ENCODE results near the gene CFAP46.

Gene CFAP46

DNA sequence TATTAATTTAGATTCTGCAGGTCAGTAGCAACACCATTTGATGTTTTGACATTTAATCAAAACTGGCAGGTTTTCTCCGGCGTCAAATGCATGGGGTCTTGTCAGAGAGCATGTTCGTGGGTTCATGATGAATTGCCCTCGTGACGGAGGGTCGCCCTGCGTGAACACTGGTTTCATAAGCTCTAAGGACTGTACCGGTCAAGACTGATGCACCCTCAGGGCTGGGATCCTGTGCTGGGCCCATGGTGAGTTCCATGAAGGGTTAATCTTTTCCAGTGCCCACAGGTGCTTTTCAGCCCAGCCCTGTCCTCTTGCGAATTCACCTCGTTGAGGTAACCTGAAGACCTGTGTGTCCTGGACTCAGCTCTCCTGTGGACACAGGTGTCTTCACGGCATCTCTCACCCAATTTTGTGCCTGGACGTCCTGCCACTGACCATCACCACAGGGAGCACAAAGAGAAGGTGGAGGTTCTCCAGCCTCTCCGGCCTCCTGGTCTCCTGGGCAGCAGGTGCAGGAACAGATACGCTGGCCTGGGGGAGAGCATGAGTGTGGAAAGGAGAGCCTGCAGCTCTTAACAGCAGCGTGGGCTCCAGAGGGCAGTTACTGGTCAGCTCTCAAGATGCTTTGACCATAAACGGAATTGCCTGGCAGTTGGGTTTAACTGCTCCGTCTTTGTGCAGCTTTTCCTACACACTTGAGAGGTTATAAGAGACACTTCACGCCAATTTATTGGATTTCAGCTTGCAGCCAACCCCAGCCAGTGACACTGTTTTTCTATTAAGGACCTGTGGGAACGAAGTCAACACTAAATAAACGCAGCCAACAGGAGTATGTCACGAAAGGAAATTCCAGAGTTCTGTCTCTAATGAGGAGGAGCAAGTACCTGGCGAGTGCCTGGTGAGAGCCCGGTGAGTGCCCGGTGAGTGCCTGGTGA is 37.4 kb upstream of the CFAP46 start:
- DNase-seq (ENCODE audit: low read depth, low spot score): no peak

DNA sequence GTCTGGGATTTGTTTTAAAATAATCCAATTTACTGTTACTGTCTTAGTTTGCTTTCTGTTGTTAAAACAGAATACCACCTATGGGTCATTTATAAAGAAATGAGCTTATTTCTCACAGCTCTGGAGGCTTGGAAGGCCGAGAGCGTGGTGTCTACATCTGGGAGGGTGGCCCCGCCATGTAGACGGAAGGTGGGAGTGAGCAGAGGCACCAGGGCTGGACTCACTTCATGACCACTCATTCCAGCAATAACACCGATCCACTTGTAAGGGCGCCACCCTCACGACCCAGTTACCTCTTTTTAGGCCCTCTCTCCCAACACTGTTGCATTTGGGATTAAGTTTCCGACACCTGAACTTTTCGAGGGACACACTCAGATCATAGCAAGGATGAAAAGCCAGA is 36.2 kb upstream of the CFAP46 start:
- no peak for DNase-seq (ENCODE audit: low read depth, low spot score)

DNA sequence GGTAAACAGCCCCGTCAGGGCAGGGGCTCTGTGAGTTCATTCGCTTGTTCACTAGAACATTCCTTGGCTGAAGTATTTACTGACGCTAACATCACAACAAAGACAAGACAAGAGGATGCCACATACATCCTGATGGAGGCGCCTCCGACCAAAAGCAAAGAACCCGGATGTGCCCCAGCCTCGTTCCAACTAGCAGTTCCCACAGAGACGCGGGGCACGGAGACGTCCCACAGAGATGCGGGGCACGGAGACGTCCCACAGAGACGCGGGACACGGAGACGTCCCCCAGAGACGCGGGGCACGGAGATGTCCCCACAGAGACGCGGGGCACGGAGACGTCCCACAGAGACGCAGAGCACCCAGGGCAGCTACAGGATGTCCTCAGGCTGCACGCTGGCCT is 35.4 kb upstream of the CFAP46 start:
- DNase-seq (ENCODE audit: low read depth, low spot score): peak; percentile 46

DNA sequence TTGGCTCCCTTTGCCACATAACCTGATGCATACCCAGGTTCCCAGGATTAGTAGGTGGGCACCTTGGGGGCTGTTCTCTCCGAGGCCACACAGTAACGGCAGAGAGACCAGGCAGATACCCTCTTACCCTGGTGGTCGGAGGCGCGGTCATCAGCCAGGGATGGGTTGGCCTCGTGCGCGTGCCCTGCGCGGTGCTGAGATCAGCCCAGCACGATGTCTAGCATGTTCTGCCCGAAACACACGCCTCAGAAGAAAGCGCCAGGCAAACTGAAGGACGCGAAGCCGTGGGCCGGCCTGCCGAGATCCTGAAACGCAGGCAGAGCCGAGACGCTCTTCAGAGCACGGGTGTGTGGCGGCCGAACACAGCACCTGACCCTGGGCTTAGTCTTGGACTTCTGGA is 34.7 kb upstream of the CFAP46 start:
- no peak for DNase-seq (ENCODE audit: low read depth, low spot score)

DNA sequence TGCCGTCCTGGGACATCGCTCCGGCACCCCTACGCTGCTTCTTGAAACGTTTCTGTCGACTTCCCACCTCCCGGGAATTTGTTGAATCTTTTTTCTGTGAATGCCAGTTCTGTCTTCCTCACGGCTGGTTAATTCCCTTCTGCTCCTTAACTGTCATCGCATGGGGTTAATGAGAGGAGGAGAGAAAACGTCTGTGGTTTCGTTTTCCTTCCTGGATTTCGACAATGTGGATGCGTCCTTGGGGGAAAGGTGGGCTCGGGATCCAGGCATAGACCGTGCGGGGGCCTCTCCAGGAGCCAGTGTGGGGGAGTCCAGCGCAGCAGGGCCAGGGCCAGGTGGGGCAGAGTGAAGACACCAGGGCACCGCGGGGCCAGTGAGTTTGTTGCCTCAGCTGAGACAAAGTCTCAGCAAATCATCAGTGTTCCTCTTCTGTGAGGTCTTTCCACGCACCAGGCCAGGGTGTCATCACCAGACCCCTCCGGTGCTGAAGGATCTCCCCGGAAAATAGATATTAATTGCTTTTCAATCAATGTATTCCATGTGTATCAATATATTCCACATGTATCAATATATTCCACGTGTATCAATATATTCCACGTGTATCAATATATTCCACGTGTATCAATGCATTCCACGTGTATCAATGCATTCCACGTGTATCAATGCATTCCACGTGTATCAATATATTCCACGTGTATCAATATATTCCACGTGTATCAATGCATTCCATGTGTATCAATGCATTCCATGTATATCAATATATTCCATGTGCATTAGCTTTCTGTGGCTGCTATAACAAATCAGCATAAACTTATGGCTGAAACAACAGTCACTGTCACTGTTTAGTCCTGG is 33.7 kb upstream of the CFAP46 start:
- DNase-seq (ENCODE audit: low read depth, low spot score): no peak

DNA sequence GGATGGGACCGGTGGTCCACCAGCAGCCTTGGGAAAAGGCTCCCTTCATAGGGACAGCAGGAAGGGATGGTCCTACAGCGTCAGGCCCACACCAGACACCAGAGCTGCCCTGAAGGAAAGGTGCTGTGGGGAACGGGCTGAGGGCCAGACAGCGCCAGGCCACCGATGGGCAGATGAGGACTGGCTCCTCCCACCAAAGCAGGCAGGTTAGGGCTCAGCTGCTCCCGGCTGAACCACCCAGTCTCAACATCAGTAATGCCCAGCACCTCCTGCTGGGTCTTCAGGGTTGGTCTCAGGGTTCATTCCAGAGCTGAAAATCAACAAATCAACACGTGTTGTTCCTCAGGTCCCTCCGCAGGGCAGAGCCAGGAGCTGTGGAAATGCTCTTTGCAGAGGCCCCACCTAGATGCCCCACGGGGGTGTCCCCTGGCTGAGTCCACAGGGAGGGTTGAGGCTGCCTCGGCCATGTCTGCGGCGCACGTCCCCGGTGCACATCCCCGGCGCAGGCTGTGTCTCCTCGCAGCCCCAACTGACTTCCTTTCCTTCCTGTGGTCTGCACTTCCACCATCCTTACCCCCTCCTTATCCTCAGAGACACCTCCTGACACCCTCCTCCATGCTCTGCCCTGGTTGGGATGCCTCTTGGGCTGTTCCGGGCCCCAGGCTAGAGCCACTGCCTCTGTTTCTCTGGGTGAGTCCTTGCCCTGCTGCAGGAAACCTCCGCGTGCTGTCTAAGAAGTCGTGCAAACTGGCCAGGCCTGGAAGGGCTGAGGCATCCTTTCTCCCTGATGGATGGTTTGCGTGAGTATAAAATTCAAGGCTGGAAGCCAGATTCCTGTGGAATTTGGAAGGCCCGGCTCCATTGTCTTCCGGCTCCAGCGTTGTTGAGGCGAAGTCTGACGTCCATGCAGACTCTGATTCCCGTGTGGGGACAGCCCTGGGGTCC is 32.8 kb upstream of the CFAP46 start:
- DNase-seq (ENCODE audit: low read depth, low spot score): no peak

DNA sequence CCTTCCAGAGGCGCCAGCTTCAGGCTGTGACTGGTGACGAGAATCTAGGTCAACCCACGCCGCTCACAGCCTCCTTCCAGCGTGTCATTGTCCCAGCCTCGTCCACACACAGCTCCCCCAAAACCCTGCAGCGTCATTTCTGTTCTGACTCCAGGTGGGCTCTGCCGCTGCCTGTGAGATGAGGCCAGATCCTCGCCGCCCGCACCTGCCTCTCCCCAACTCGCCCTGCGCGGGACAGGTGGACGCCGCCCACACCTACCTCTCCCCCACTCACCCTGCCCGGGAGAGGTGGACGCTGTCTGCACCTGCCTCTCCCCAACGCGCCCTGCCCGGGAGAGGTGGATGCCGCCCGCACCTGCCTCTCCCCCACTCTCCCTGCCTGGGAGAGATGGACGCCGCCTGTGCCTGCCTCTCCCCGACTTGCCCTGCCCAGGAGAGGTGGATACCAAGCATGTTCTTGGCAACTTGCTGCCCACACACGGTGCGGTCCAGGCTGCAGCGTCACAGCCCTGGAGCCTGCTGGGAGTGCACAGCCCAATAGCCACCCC is 32.0 kb upstream of the CFAP46 start:
- DNase-seq (ENCODE audit: low read depth, low spot score): no peak

DNA sequence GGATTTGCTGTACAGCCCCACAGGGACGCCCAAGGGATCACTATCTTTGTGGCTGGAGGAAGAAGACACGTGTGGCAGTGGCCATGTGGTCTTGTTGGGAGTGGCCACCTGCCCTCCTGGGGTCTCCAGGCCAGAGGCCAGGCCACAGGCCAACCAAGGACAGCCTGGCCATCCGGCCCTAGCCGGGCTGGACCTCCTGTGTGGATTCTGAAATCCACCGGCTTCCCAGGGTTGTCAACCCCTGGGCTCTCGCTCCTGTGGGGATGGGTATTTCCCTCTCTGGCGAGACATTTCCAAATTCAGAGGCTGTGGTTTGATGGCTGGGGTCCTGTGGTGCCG is 31.5 kb upstream of the CFAP46 start:
- no peak for DNase-seq (ENCODE audit: low read depth, low spot score)

DNA sequence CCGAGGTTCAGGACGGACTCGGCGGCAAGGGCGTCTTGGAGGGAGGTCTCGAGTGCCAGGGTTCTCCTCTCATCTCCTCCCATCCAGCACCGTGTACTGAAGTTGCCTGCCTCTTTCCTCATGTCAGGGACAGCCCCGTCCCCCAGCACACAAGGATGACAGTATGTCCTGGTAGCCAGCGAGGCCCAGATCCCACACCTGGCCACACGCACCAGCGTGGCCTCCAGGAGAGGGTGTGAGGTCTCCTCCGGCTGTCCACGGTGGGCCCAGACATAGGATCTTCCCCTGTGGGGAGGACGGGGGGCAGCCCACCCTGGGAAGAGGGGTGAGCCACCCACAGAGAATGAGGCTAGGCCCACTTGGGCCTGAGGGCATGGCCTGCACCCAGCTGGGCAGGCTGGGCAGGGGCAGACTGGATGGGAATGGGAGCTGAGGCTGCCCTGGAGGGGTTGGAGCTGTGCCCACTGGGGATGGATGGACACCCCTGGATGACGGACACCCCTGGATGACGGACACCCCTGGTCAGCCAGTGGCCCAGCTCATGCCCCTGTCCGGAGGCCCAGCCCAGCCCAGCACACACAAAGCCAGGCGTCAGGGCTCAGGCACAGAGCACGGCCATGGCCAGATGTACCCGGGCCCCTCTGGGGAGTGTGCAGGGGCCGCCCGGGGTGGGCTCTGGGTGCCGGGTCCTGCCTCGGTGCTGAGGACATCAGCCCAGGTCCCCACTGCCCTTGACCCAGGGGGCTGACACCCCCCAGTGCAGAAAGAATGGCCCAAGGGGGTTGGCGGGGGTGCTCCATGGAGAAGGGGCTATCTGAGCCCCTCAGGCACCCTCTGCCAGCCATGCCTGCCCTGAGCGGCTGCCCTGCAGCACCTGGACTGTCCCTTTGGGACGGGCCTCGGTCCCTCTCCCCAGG is 30.9 kb upstream of the CFAP46 start:
- no peak for DNase-seq (ENCODE audit: low read depth, low spot score)

DNA sequence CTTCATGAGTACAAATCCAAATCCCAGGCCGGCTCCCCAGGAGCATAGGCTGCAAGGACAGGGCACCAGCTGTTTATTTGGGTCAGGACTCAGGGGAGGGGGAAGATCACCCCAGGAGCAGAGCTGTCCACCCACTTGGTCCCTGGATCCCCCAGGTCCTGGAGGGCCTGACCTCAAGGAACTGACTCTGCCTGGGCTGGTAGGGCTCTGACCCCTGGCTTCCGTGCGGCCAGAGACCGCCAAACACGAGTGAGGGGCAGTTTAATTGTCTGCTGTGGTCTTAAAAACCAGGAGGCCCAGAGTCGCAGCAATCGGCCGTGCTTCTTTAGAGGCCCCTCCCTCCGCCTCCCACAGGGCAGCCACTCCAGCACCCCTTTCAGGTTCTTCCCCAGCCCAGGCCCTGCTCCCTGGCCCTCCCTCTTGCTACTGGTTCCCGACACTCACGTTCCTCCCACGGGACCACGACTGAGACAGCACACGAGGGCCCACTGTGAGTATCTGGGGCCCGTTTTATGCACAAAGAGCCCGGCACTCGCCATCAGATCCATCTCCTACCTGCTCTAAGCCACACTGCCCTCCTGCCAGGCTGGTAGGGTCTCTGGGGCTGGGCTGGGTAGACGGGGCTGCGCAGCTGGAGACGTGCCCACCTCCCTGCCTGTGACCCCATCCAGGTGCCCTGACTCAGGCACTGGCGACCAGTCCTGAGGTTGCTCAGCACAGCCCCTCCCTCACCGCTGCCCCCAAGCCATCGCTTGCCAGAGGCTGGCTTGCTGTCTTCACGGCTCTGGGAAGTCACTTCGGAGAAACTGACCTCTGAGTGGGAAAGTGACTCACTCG is 30.0 kb upstream of the CFAP46 start:
- DNase-seq (ENCODE audit: low read depth, low spot score): no peak

DNA sequence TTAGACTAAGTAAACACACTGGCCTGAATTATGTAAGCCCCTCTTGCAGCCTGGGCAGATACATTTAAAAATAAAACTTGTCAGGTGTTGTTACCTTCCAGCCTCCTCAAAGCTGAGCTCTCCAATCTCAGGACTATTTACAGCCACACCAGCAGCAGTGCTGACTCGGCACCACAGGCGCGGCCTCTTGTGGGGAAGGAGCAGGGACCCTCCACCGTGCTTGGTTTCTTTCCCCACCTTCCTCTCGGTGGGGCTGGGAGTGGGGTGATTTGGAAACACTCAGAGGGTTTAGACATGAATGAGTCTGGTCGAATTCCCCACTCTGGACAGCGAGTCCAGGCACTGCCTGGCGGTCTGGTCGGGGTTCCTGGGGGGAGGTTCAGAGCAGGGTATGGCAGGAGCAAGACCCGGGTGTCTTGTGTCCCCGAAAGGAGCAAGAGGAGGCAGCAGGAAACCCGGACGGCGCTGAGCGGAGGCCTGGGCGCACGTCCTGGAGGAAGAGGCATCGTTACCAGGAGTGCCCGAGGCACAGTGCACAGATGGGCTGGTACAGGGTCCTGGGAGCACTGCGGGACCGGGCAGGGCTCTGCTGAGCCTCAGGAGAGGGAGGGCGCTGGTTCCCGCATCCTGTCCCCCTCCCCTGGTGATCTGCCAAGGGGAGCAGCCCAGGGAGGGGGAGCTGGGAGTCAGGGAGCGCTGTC is 29.2 kb upstream of the CFAP46 start:
- no peak for DNase-seq (ENCODE audit: low read depth, low spot score)

DNA sequence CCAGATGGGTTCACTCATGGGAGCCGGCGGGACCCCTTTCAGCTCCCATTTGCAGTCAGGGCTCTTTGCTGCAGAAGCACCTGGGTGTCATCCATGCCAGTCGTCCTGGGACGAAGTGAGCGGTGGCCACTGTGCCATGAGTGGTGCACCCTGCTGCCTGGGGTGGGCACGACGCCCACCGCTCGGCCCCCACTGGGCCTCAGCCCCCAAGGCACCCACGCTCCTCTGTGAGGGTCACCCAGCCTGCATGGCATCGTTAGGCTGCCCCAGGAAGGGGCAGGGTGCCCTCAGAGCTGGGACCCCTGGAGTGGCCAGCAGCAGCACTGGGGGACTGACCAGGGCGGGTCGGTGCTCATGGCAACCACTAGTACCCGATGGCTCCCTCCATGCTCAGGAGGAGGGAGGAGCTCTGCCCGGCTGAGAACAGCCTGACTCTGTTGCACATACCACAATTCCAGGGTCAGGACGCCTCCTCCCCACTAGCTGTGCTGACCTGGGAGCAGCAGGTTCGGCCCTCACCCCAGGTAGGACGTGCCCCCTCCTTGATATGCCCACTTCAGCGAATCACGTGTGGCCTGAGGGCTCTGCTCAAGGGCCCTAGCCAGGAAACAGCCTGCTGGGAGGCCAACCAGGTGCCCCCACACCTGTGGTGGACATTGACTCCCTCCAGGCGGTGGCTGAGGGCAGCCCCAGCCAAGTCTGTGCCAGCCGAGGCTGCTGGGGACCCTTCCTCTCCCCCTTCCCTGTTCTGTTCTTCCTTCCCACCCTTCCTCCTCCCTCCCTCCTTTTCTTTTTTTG is 28.5 kb upstream of the CFAP46 start:
- no peak for DNase-seq (ENCODE audit: low read depth, low spot score)

DNA sequence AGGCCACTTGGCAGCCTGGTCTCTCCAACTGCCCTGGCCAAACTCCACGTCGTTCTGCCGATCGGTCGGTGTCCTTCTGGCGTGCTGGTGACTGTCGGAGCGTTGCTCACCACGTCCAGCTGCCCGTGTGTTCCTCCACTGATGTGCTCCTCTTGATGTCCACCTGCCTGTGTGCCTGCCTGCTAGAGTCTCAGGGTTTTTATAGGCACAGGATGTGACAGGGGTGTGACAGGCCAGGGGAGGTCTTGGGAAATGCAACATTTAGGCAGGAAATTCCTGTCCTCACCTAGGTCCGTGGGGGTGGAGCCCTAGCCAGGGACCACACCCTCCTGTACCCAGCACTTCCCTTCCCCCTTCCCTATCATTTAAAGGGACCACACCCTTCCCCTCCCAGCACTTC is 25.2 kb upstream of the CFAP46 start:
- no peak for DNase-seq (ENCODE audit: low read depth, low spot score)

DNA sequence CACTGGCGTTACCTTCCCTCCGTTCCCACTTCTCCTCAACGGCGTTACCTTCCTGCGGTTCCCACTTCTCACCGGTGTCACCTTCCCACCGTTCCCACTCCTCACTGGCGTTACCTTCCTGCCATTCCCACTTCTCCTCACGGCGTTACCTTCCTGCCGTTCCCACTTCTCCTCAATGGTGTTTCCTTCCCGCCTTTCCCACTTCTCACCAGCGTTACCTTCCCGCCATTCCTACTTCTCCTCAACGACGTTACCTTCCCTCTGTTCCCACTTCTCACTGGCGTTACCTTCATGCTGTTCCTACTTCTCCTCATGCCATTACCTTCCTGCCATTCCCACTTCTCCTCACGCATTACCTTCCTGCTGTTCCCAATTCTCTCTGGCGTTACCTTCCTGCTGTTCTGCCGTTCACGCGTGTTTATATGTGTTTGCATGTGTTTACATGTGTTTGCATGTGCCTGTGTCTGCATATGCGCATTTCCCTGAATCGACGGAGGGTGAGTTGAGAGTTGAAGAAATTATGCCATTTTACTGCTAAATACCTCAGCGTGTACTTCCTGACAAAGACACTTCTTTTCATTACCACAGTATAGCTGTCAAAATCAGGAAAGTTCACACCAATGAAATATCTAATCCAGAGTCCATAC is 23.2 kb upstream of the CFAP46 start:
- peak; percentile 49 for DNase-seq (ENCODE audit: low read depth, low spot score)

DNA sequence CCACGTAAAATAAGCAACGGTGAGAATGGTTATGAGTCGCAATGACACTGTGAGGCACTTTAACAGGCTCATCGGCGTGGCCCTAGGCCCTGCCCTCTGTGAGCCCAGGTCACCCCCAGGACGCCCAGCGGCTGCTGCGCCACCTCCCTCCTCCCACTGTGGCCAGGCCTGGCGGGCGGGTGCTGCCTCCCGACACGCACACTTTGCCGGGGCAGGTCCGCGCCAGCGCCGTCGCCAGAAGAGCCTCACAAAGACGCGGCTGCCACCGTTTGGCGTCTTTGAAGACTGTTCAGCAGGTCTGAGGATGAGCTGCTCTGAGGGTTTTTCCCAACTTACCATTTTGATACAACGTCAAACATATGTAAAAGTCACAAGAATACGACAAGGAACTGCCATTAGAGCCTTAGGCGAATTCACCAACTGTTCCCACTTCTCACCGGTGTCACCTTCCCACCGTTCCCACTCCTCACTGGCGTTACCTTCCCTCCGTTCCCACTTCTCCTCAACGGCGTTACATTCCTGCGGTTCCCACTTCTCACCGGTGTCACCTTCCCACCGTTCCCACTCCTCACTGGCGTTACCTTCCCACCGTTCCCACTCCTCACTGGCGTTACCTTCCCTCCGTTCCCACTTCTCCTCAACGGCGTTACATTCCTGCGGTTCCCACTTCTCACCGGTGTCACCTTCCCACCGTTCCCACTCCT is 22.5 kb upstream of the CFAP46 start:
- DNase-seq (ENCODE audit: low read depth, low spot score): peak; percentile 40

DNA sequence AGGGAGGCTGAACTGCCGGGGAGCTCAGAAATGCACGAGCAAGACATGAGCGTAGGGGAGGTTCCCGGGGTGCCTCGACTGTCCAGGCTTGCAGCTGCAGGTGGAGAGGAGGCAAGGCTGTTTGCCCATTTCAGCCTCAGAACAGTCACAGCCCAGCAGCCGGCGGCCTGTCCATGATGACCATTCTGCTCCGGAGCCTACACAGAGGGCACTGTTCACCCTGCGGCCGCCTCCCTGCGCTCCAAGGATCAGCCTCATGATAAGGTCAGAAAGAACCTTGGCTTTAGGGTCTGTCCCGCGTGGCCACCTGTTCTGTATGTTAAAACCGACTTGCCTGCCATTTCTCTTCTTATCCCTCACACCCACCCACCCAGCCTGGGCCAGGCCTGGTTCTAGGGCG is 21.9 kb upstream of the CFAP46 start:
- DNase-seq (ENCODE audit: low read depth, low spot score): no peak

DNA sequence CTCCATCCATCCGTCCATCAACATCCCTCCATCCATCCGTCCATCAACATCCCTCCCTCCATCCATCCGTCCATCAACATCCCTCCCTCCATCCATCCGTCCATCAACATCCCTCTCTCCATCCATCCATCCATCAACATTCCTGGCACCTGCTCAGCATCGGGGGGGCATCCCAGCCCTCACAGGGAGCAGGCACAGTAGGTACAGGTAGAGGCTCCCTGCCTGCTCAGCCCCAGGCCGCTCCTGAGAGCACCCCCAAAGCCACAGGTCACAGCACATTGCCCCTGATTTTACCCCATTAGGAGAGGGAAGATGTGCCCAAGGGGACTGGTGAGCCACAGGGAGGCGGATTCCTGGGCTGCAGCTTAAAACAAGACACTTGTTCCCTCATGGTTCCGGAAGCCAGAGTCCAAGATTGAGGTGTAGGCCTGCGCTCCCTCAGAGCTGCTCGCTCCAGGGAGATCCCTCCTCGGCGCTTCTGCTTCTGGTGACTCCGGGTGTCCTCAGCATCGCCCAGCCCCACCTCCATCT is 21.1 kb upstream of the CFAP46 start:
- no peak for DNase-seq (ENCODE audit: low read depth, low spot score)
